ENCODE results near the gene ACBD6. TPM values are rescaled to one million over a fixed set of nuclear protein-coding genes. Genes with fewer than 3 reads are reported as not detected.

Gene ACBD6
- total RNA-seq, 1 donor from 2014 or later, result 19.0 TPM

GRCh38 chr1:180253585-180254495 lies 248.5 kb downstream of the ACBD6 start:
- DNase-seq (ENCODE audit: low spot score), result no peak
- intact Hi-C loops (cut with DNase I), result loop anchor here (2.0 kb wide), 1 partner anchor 225 kb away; no protein-coding TSS in a partner anchor

- intact Hi-C loops (cut with DNase I), result loop anchor here (2.0 kb wide), 1 partner anchor 226 kb away; no protein-coding TSS in a partner anchor
Measured at GRCh38 chr1:180252638-180253536, 249.5 kb downstream of the ACBD6 start.

GRCh38 chr1:180251526-180252305 lies 250.7 kb downstream of the ACBD6 start:
- DNase-seq (ENCODE audit: low spot score), result no peak
- intact Hi-C loops (cut with DNase I), result loop anchor here (2.0 kb wide), 1 partner anchor 227 kb away; no protein-coding TSS in a partner anchor

More at GRCh38 chr1:180252638-180253536, 249.5 kb downstream of the ACBD6 start:
- DNase-seq (ENCODE audit: low spot score), result peak; percentile 93

- DNase-seq (ENCODE audit: low spot score), result no peak
Measured at GRCh38 chr1:180250883-180251509, 251.4 kb downstream of the ACBD6 start.

GRCh38 chr1:180250499-180250770 lies 251.9 kb downstream of the ACBD6 start:
- DNase-seq (ENCODE audit: low spot score), result no peak
- intact Hi-C loops (cut with DNase I), result no loop called here

More at GRCh38 chr1:180250883-180251509, 251.4 kb downstream of the ACBD6 start:
- intact Hi-C loops (cut with DNase I), result no loop called here

- DNase-seq (ENCODE audit: low spot score), result no peak
- intact Hi-C loops (cut with DNase I), result no loop called here
Measured at GRCh38 chr1:180249725-180250498, 252.5 kb downstream of the ACBD6 start.

- DNase-seq (ENCODE audit: low spot score), result no peak
- intact Hi-C loops (cut with DNase I), result no loop called here
Measured at GRCh38 chr1:180248731-180249681, 253.4 kb downstream of the ACBD6 start.

GRCh38 chr1:180248176-180248575 lies 254.2 kb downstream of the ACBD6 start:
- DNase-seq (ENCODE audit: low spot score), result no peak

GRCh38 chr1:180247580-180247979 lies 254.8 kb downstream of the ACBD6 start:
- DNase-seq (ENCODE audit: low spot score), result no peak
- intact Hi-C loops (cut with DNase I), result no loop called here

More at GRCh38 chr1:180248176-180248575, 254.2 kb downstream of the ACBD6 start:
- intact Hi-C loops (cut with DNase I), result no loop called here

GRCh38 chr1:180247061-180247460 lies 255.3 kb downstream of the ACBD6 start:
- intact Hi-C loops (cut with DNase I), result no loop called here
- no peak for DNase-seq (ENCODE audit: low spot score)

GRCh38 chr1:180246579-180246978 lies 255.8 kb downstream of the ACBD6 start:
- no peak for DNase-seq (ENCODE audit: low spot score)
- intact Hi-C loops (cut with DNase I), result no loop called here

- no peak for DNase-seq (ENCODE audit: low spot score)
- intact Hi-C loops (cut with DNase I), result no loop called here
Measured at GRCh38 chr1:180244840-180245239, 257.5 kb downstream of the ACBD6 start.

GRCh38 chr1:180243517-180244221 lies 258.7 kb downstream of the ACBD6 start:
- intact Hi-C loops (cut with DNase I), result no loop called here
- no peak for DNase-seq (ENCODE audit: low spot score)

GRCh38 chr1:180241716-180242544 lies 260.4 kb downstream of the ACBD6 start:
- no peak for DNase-seq (ENCODE audit: low spot score)
- intact Hi-C loops (cut with DNase I), result no loop called here

- intact Hi-C loops (cut with DNase I), result no loop called here
- DNase-seq (ENCODE audit: low spot score), result no peak
Measured at GRCh38 chr1:180239145-180240096, 263.0 kb downstream of the ACBD6 start.
